HEK293 (cell line): ENCODE measurements around the gene PRDM11.

ENCODE experiments used
- CTCF ChIA-PET: fragments of 350-600 bp; formaldehyde crosslinking; extraction: SDS; loops from one replicate; lab custom pipeline; 2021; ENCODE audit warnings: antibody characterized with exemption; lab: Yijun Ruan, JAX
- POLR2A ChIA-PET: fragments of 300-600 bp; formaldehyde crosslinking; extraction: SDS; loops from one replicate; lab custom pipeline; 2020; ENCODE audit warnings: antibody characterized with exemption, inconsistent platforms; lab: Yijun Ruan, JAX
- H3K27ac ChIP-seq: fragments of 200-500 bp; sonication (Bioruptor generic); 2 replicates; pipeline ENCODE4 v1.5.1; 2014; ENCODE audit warnings: low read depth, low read length, control low read depth, inconsistent platforms; ENCODE audit errors: extremely low read depth
- H3K36me3 ChIP-seq, 2 experiments: fragments of 200-500 bp in 1 of 2; sonication (Bioruptor generic) in 1 of 2; 1 replicate in 1 of 2; 2 replicates in 1 of 2; pipeline ENCODE4 v1.5.1; 2014 to 2017; ENCODE audit warnings: inconsistent platforms in 2 of 2, low read length in 2 of 2; ENCODE audit not compliant: control insufficient read depth in 2 of 2, insufficient read depth in 1 of 2
- H3K4me1 ChIP-seq: fragments of 200-500 bp; sonication (Bioruptor generic); 2 replicates; pipeline ENCODE4 v1.5.1; 2014; ENCODE audit warnings: mild to moderate bottlenecking, low read length, inconsistent platforms; ENCODE audit not compliant: control insufficient read depth, insufficient read depth
- H3K4me3 ChIP-seq: 2 replicates; pipeline ENCODE4 v1.5.1; 2011; ENCODE audit warnings: low read depth, mild to moderate bottlenecking, control low read depth, low read length, moderate library complexity
- H3K9me3 ChIP-seq: fragments of 200-500 bp; sonication (Bioruptor generic); 2 replicates; pipeline ENCODE4 v1.5.1; 2014; ENCODE audit warnings: low read depth, low read length, inconsistent platforms; ENCODE audit not compliant: control insufficient read depth, insufficient read depth
- IKZF3 ChIP-seq: fragments of 450-650 bp; IDR thresholded peaks from 2 replicates; pipeline ENCODE4 v1.5.0; 2018; ENCODE audit warnings: missing biosample characterization, mild to moderate bottlenecking, missing genetic modification characterization, moderate library complexity
- KLF7 ChIP-seq: fragments of 450-650 bp; formaldehyde crosslinking; IDR thresholded peaks from 2 replicates; pipeline ENCODE4 v1.5.1; 2016; ENCODE audit warnings: missing biosample characterization, missing genetic modification characterization, borderline replicate concordance
- KLF9 ChIP-seq: fragments of 450-650 bp; formaldehyde crosslinking; IDR thresholded peaks from 2 replicates; pipeline ENCODE4 v1.5.1; 2016; ENCODE audit warnings: missing biosample characterization, missing genetic modification characterization, low read depth
- TRIM28 ChIP-seq: IDR thresholded peaks from 2 replicates; pipeline ENCODE4 v1.6.1; 2011; ENCODE audit warnings: low read length, control low read depth, borderline replicate concordance
- ZBTB17 ChIP-seq: fragments of 450-650 bp; formaldehyde crosslinking; IDR thresholded peaks from 2 replicates; pipeline ENCODE4 v1.5.1; 2016; ENCODE audit warnings: missing biosample characterization, missing genetic modification characterization
- ZBTB21 ChIP-seq: fragments of 450-650 bp; formaldehyde crosslinking; IDR thresholded peaks from 2 replicates; pipeline ENCODE4 v1.5.1; 2017; ENCODE audit warnings: missing biosample characterization, missing genetic modification characterization
- ZNF112 ChIP-seq: fragments of 450-650 bp; formaldehyde crosslinking; IDR thresholded peaks from 2 replicates; pipeline ENCODE4 v1.5.0; 2017; ENCODE audit warnings: missing biosample characterization, missing genetic modification characterization
- ZNF121 ChIP-seq: fragments of 450-650 bp; formaldehyde crosslinking; IDR thresholded peaks from 2 replicates; pipeline ENCODE4 v1.5.1; 2016; ENCODE audit warnings: missing biosample characterization, missing genetic modification characterization
- ZNF266 ChIP-seq: fragments of 450-650 bp; formaldehyde crosslinking; IDR thresholded peaks from 2 replicates; pipeline ENCODE4 v1.5.1; 2016; ENCODE audit warnings: missing biosample characterization, missing genetic modification characterization, low read depth
- ZNF292 ChIP-seq: fragments of 450-650 bp; formaldehyde crosslinking; IDR thresholded peaks from 2 replicates; pipeline ENCODE4 v1.5.1; 2016; ENCODE audit warnings: low read depth, missing biosample characterization, missing genetic modification characterization, borderline replicate concordance
- ZNF350 ChIP-seq: fragments of 450-650 bp; formaldehyde crosslinking; IDR thresholded peaks from 2 replicates; pipeline ENCODE4 v1.5.0; 2017; ENCODE audit warnings: missing biosample characterization, mild to moderate bottlenecking, missing genetic modification characterization
- ZNF510 ChIP-seq: fragments of 450-650 bp; formaldehyde crosslinking; IDR thresholded peaks from 2 replicates; pipeline ENCODE4 v1.5.1; 2018; ENCODE audit warnings: mild to moderate bottlenecking, missing genetic modification characterization, missing biosample characterization; ENCODE audit not compliant: insufficient replicate concordance
- ZNF518A ChIP-seq: fragments of 450-650 bp; formaldehyde crosslinking; conservative IDR thresholded peaks from 2 replicates; pipeline ENCODE4 v1.5.1; 2016; ENCODE audit warnings: low read depth, missing biosample characterization, missing genetic modification characterization
- ZNF558 ChIP-seq: fragments of 450-650 bp; formaldehyde crosslinking; IDR thresholded peaks from 2 replicates; pipeline ENCODE4 v1.5.1; 2016; ENCODE audit warnings: missing biosample characterization, missing genetic modification characterization
- ZNF561 ChIP-seq: fragments of 450-650 bp; IDR thresholded peaks from 2 replicates; pipeline ENCODE4 v1.5.1; 2018; ENCODE audit warnings: missing biosample characterization, missing genetic modification characterization, borderline replicate concordance
- ZNF600 ChIP-seq: fragments of 450-650 bp; formaldehyde crosslinking; IDR thresholded peaks from 2 replicates; pipeline ENCODE4 v1.5.1; 2016; ENCODE audit warnings: missing biosample characterization, missing genetic modification characterization
- ZNF621 ChIP-seq: fragments of 450-650 bp; formaldehyde crosslinking; IDR thresholded peaks from 2 replicates; pipeline ENCODE4 v1.5.1; 2017; ENCODE audit warnings: missing biosample characterization, missing genetic modification characterization
- ZNF624 ChIP-seq: fragments of 450-650 bp; formaldehyde crosslinking; IDR thresholded peaks from 2 replicates; pipeline ENCODE4 v1.5.1; 2017; ENCODE audit warnings: missing biosample characterization, missing genetic modification characterization
- ZNF626 ChIP-seq: fragments of 450-650 bp; sonication (Bioruptor Pico); formaldehyde crosslinking; IDR thresholded peaks from 2 replicates; pipeline ENCODE4 v1.5.1; 2018; ENCODE audit warnings: missing biosample characterization, missing genetic modification characterization, inconsistent platforms
- ZNF639 ChIP-seq: fragments of 450-650 bp; formaldehyde crosslinking; IDR thresholded peaks from 2 replicates; pipeline ENCODE4 v1.5.1; 2016; ENCODE audit warnings: missing biosample characterization, missing genetic modification characterization
- ZNF660 ChIP-seq: fragments of 450-650 bp; IDR thresholded peaks from 2 replicates; pipeline ENCODE4 v1.5.1; 2018; ENCODE audit warnings: missing biosample characterization, mild to moderate bottlenecking, missing genetic modification characterization
- ZNF776 ChIP-seq: fragments of 450-650 bp; formaldehyde crosslinking; IDR thresholded peaks from 2 replicates; pipeline ENCODE4 v1.5.0; 2017; ENCODE audit warnings: missing biosample characterization, missing genetic modification characterization, borderline replicate concordance
- ZNF777 ChIP-seq: fragments of 450-650 bp; formaldehyde crosslinking; IDR thresholded peaks from 2 replicates; pipeline ENCODE4 v1.5.1; 2017; ENCODE audit warnings: missing biosample characterization, missing genetic modification characterization, borderline replicate concordance
- ZSCAN30 ChIP-seq: fragments of 450-650 bp; IDR thresholded peaks from 2 replicates; pipeline ENCODE4 v1.5.1; 2018; ENCODE audit warnings: missing biosample characterization, mild to moderate bottlenecking, missing genetic modification characterization, moderate library complexity
- TF ChIP-seq, protein P1 (sequence below): fragments of 450-650 bp; formaldehyde crosslinking; IDR thresholded peaks from 2 replicates; pipeline ENCODE4 v1.5.1; 2016; ENCODE audit warnings: missing biosample characterization, missing genetic modification characterization
- TF ChIP-seq, protein P2 (sequence below): fragments of 450-650 bp; formaldehyde crosslinking; optimal IDR thresholded peaks from 2 replicates; pipeline ENCODE3; 2016; ENCODE audit warnings: missing biosample characterization, mild to moderate bottlenecking, missing genetic modification characterization
- TF ChIP-seq, protein P3 (sequence below): fragments of 450-650 bp; formaldehyde crosslinking; IDR thresholded peaks from 2 replicates; pipeline ENCODE4 v1.5.1; 2016; ENCODE audit warnings: missing biosample characterization, missing genetic modification characterization

PRDM11 gene

GRCh38 chr11:45267652-45268299 is 121.3 kb downstream of the PRDM11 start (continued):
- no peak for TF ChIP-seq ZBTB21 (tag by site-specific recombination)
- TF ChIP-seq ZNF266 = no peak
- TF ChIP-seq ZSCAN30 (tag by site-specific recombination) = no peak
- TF ChIP-seq, protein P1, sequence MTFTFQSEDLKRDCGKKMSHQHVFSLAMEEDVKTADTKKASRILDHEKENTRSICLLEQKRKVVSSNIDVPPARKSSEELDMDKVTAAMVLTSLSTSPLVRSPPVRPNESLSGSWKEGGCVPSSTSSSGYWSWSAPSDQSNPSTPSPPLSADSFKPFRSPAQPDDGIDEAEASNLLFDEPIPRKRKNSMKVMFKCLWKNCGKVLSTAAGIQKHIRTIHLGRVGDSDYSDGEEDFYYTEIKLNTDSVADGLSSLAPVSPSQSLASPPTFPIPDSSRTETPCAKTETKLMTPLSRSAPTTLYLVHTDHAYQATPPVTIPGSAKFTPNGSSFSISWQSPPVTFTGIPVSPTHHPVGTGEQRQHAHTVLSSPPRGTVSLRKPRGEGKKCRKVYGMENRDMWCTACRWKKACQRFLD (tag by site-specific recombination) = no peak
- TF ChIP-seq, protein P2, sequence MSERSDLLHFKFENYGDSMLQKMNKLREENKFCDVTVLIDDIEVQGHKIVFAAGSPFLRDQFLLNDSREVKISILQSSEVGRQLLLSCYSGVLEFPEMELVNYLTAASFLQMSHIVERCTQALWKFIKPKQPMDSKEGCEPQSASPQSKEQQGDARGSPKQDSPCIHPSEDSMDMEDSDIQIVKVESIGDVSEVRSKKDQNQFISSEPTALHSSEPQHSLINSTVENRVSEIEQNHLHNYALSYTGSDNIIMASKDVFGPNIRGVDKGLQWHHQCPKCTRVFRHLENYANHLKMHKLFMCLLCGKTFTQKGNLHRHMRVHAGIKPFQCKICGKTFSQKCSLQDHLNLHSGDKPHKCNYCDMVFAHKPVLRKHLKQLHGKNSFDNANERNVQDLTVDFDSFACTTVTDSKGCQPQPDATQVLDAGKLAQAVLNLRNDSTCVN = no peak
- no peak for TF ChIP-seq TRIM28
- TF ChIP-seq ZBTB17 = no peak
- TF ChIP-seq ZNF624 (tag by site-specific recombination) = no peak
- TF ChIP-seq, all 188 proteins: peak for 0

DNA sequence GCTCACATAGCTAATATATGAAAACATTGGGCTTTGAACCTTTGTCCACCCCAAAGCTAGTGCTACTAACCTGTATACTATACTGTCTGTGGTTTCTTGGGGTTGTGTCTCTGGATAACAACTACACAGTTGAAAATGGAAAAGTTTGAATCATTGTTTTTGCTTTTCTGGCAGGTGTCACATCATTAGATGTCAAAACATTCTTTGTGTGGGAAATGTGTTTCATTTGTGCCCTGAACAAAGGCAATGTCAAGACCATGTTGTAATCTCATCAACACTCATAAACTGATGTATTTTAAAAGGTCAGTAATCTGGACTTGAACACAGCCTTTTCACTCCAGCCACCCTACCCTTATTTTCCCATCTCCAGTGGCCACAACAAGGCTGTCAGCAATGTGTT is 123.2 kb downstream of the PRDM11 start:
- H3K4me1 ChIP-seq = no peaks in the 10 kb centered on the region
- POLR2A ChIA-PET = no interaction called here
- H3K9me3 ChIP-seq = no peaks in the 10 kb centered on the region
- H3K36me3 ChIP-seq = no peaks in the 10 kb centered on the region
- H3K4me3 ChIP-seq = no peak overlapping the region
- CTCF ChIA-PET = interaction anchor here (0.6 to 2.6 kb wide), 2 partner anchors 159 to 165 kb away, joined by 3 to 10 read pairs; no protein-coding TSS in a partner anchor
- H3K27ac ChIP-seq = no peak overlapping the region
- TF ChIP-seq IKZF3 (tag by site-specific recombination) = no peak
- no peak for TF ChIP-seq ZNF510 (tag by site-specific recombination)
- TF ChIP-seq ZNF561 = no peak
- no peak for TF ChIP-seq ZNF777 (tag by site-specific recombination)
- no peak for TF ChIP-seq ZNF776 (tag by site-specific recombination)
- no peak for TF ChIP-seq KLF9 (tag by site-specific recombination)
- TF ChIP-seq, protein P3, sequence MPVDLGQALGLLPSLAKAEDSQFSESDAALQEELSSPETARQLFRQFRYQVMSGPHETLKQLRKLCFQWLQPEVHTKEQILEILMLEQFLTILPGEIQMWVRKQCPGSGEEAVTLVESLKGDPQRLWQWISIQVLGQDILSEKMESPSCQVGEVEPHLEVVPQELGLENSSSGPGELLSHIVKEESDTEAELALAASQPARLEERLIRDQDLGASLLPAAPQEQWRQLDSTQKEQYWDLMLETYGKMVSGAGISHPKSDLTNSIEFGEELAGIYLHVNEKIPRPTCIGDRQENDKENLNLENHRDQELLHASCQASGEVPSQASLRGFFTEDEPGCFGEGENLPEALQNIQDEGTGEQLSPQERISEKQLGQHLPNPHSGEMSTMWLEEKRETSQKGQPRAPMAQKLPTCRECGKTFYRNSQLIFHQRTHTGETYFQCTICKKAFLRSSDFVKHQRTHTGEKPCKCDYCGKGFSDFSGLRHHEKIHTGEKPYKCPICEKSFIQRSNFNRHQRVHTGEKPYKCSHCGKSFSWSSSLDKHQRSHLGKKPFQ (tag by site-specific recombination) = no peak
- no peak for TF ChIP-seq ZNF626
- TF ChIP-seq ZNF660 (tag by site-specific recombination) = no peak
- TF ChIP-seq ZNF112 (tag by site-specific recombination) = no peak
- TF ChIP-seq ZNF600 (tag by site-specific recombination) = no peak
- TF ChIP-seq ZNF518A (tag by site-specific recombination) = no peak
- TF ChIP-seq ZNF121 (tag by site-specific recombination) = no peak
- no peak for TF ChIP-seq ZNF558
- no peak for TF ChIP-seq ZNF621
- TF ChIP-seq ZNF350 (tag by site-specific recombination) = no peak
- TF ChIP-seq KLF7 (tag by site-specific recombination) = no peak
- TF ChIP-seq ZNF292 (tag by site-specific recombination) = no peak
- no peak for TF ChIP-seq ZNF639
